ENCODE results near the gene COMTD1. TPM values are rescaled to one million over a fixed set of nuclear protein-coding genes. Genes with fewer than 3 reads are reported as not detected.
"Not testable (repeated sequence)": the region's sequence is repeated elsewhere in the genome, so short reads cannot be mapped to it uniquely, and the experiment has no call there.

Gene COMTD1
- total RNA-seq, 2 experiments from 2014 or later, result 37.7 to 47.2 TPM

DNA sequence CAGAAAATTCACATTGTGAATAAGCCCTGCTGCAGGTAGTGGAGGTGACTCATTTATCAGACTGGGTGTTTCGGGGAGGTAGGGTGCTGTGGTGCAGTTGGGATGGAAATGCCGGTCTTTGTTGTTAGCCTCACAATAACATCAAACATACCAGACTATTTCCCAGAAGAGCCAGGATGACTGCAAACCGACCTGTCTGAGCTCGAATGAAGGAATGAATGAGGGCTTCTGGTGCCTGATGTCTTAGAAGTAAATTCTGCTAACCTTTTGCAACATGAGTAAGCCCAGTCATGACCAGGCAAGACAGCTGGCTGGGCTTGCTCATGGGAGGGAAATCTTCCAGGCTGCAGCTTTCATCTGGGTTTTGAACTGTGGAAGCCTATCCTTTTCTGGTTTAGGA is 27.6 kb downstream of the COMTD1 start:
- Histone ChIP-seq H3K4me1 (ENCODE audit: insufficient read depth, low read length, poor library complexity, severe bottlenecking) (peaks cover 19% of the 10 kb centered on the region), H3K36me3 (ENCODE audit: insufficient read depth, low read length) (peaks cover 22% of the 10 kb centered on the region), H3K9me3 (ENCODE audit: low read length) (no peaks in the 10 kb centered on the region), H2AFZ (ENCODE audit: low read length) (no peak overlapping the region), H3K9me2 (ENCODE audit: insufficient read depth, low read length) (no peaks in the 10 kb centered on the region), H3K27ac (ENCODE audit: low read depth, low read length, poor library complexity, severe bottlenecking) (no peak overlapping the region), H3K4me3 (ENCODE audit: low read depth, low read length, poor library complexity, severe bottlenecking) (no peak overlapping the region), H3K79me2 (ENCODE audit: insufficient read depth, low read depth, low read length) (peaks cover 25% of the 10 kb centered on the region), H3K4me2 (ENCODE audit: low read length) (no peak overlapping the region), H4K20me1 (ENCODE audit: insufficient read depth, low read length) (peaks cover 7% of the 10 kb centered on the region; the same call in 1 of the 2 replicates)
- TF ChIP-seq, protein P1, sequence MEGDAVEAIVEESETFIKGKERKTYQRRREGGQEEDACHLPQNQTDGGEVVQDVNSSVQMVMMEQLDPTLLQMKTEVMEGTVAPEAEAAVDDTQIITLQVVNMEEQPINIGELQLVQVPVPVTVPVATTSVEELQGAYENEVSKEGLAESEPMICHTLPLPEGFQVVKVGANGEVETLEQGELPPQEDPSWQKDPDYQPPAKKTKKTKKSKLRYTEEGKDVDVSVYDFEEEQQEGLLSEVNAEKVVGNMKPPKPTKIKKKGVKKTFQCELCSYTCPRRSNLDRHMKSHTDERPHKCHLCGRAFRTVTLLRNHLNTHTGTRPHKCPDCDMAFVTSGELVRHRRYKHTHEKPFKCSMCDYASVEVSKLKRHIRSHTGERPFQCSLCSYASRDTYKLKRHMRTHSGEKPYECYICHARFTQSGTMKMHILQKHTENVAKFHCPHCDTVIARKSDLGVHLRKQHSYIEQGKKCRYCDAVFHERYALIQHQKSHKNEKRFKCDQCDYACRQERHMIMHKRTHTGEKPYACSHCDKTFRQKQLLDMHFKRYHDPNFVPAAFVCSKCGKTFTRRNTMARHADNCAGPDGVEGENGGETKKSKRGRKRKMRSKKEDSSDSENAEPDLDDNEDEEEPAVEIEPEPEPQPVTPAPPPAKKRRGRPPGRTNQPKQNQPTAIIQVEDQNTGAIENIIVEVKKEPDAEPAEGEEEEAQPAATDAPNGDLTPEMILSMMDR (conservative IDR thresholded peaks at IDR 0.05; ENCODE audit: low read length), result no peak
- no peak for TF ChIP-seq EZH2phosphoT487 (IDR thresholded peaks at IDR 0.05; ENCODE audit: borderline replicate concordance, low read depth, low read length)
- intact Hi-C loops (cut with micrococcal nuclease; ENCODE audit: unreplicated experiment), result no loop called here
- no TSS peak for BruUV-seq (replicated peaks)
- ChIA-PET POLR2A (no interaction called here), CTCF (ENCODE audit: unreplicated experiment) (no interaction called here)
- no peak for DNase-seq (ENCODE audit: low spot score)

DNA sequence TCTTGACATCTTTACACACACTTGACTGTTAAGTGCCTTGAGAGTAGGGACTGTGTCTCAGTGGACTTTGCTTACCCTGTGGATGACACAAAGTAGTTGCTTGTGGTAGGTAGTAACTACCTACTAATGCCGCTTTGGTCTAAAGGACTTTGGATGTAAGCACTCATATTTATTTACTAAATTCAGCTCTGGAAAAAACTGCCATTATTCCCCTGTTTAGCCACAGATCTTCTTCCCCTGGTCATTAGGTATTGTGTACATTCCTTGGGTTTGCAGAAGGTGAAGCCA is 28.0 kb downstream of the COMTD1 start:
- BruUV-seq (replicated peaks), result no TSS peak
- peaks cover 18% of the 10 kb centered on the region for H3K36me3 ChIP-seq (ENCODE audit: insufficient read depth, low read length)
- no peaks in the 10 kb centered on the region for H3K9me2 ChIP-seq (ENCODE audit: insufficient read depth, low read length)
- ChIA-PET POLR2A (no interaction called here), CTCF (ENCODE audit: unreplicated experiment) (no interaction called here)
- H3K9me3 ChIP-seq (ENCODE audit: low read length), result no peaks in the 10 kb centered on the region
- intact Hi-C loops (cut with micrococcal nuclease; ENCODE audit: unreplicated experiment), result no loop called here
- H3K4me2 ChIP-seq (ENCODE audit: low read length), result no peak overlapping the region
- no peak overlapping the region for H3K4me3 ChIP-seq (ENCODE audit: low read depth, low read length, poor library complexity, severe bottlenecking)
- peaks cover 19% of the 10 kb centered on the region for H3K4me1 ChIP-seq (ENCODE audit: insufficient read depth, low read length, poor library complexity, severe bottlenecking)
- H2AFZ ChIP-seq (ENCODE audit: low read length), result no peak overlapping the region
- H3K27ac ChIP-seq (ENCODE audit: low read depth, low read length, poor library complexity, severe bottlenecking), result no peak overlapping the region
- DNase-seq (ENCODE audit: low spot score), result no peak
- peaks cover 7% of the 10 kb centered on the region; the same call in 1 of the 2 replicates for H4K20me1 ChIP-seq (ENCODE audit: insufficient read depth, low read length)
- TF ChIP-seq, protein P1 (conservative IDR thresholded peaks at IDR 0.05; ENCODE audit: low read length), result no peak
- TF ChIP-seq EZH2phosphoT487 (IDR thresholded peaks at IDR 0.05; ENCODE audit: borderline replicate concordance, low read depth, low read length), result no peak
- H3K79me2 ChIP-seq (ENCODE audit: insufficient read depth, low read depth, low read length), result peaks cover 21% of the 10 kb centered on the region

DNA sequence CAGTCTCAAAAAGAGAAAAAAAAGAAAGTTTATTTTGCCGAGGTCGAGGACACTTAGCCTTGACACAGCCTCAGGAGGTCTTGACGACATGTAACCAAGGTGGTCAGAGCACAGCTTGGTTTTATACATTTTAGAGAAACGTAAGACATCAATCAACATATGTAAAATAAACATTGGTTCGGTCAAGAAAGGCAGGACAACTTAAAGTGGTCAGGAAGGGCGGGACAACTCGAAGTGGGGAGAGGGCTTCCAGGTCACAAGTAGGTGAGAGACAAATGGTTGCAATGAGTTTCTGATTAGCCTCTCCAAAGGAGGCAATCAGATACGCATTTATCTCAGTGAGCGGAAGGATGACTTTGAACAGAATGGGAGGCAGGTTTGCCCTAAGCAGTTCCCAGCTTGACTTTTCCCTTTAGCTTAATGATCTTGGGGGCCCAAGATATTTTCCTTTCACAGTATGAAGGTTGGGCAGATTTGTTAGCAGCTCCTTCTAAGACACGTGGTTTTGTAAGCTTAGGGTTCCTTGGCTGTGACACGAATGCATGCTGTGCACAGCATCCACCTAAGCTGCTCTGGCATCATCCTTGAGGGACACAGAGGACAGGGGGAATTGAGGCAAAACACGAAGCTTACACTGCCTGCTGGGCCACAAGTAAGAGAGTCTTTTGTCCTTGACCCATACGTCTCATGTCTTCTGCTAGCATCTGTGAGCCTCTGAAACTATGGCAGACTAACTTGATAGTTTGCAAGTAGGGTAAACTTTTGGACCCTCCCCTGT is 28.5 kb downstream of the COMTD1 start:
- H3K9me3 ChIP-seq (ENCODE audit: low read length), result no peaks in the 10 kb centered on the region
- peaks cover 15% of the 10 kb centered on the region for H3K4me1 ChIP-seq (ENCODE audit: insufficient read depth, low read length, poor library complexity, severe bottlenecking)
- peaks cover 7% of the 10 kb centered on the region; the same call in 1 of the 2 replicates for H4K20me1 ChIP-seq (ENCODE audit: insufficient read depth, low read length)
- intact Hi-C loops (cut with micrococcal nuclease; ENCODE audit: unreplicated experiment), result no loop called here
- peaks cover 13% of the 10 kb centered on the region for H3K36me3 ChIP-seq (ENCODE audit: insufficient read depth, low read length)
- H3K9me2 ChIP-seq (ENCODE audit: insufficient read depth, low read length), result no peaks in the 10 kb centered on the region
- ChIA-PET POLR2A (interaction anchor here (0.6 kb wide), 1 partner anchor 9 kb away, joined by 5 read pairs; no protein-coding TSS in a partner anchor), CTCF (ENCODE audit: unreplicated experiment) (no interaction called here)
- no peak overlapping the region for H2AFZ ChIP-seq (ENCODE audit: low read length)
- H3K27ac ChIP-seq (ENCODE audit: low read depth, low read length, poor library complexity, severe bottlenecking), result no peak overlapping the region
- no peak overlapping the region for H3K4me3 ChIP-seq (ENCODE audit: low read depth, low read length, poor library complexity, severe bottlenecking)
- H3K4me2 ChIP-seq (ENCODE audit: low read length), result no peak overlapping the region
- no peak for TF ChIP-seq EZH2phosphoT487 (IDR thresholded peaks at IDR 0.05; ENCODE audit: borderline replicate concordance, low read depth, low read length)
- TF ChIP-seq, protein P1 (conservative IDR thresholded peaks at IDR 0.05; ENCODE audit: low read length), result no peak
- no peak for DNase-seq (ENCODE audit: low spot score)
- H3K79me2 ChIP-seq (ENCODE audit: insufficient read depth, low read depth, low read length), result peaks cover 16% of the 10 kb centered on the region
- no TSS peak for BruUV-seq (replicated peaks)

DNA sequence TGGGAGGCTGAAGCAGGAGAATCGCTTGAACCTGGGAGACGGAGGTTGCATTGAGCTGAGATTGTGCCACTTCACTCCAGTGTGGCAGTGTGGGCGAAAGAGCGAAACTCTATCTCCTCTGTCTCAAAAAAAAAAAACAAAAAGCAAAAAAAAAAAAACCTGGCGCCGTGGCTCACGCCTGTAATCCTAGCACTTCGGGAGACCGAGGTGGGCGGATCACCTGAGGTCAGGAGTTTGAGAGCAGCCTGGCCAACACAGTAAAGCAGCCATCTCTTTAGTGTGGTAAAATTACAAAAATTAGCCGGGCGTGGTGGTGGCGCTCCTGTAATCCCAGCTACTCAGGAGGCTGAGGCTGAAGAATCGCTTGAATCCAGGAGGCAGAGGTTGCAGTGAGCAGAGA is 29.1 kb downstream of the COMTD1 start:
- H3K4me1 ChIP-seq (ENCODE audit: insufficient read depth, low read length, poor library complexity, severe bottlenecking); H3K4me2 ChIP-seq (ENCODE audit: low read length); H3K9me2 ChIP-seq (ENCODE audit: insufficient read depth, low read length); DNase-seq (ENCODE audit: low spot score); H3K9me3 ChIP-seq (ENCODE audit: low read length); BruUV-seq (replicated peaks); H3K36me3 ChIP-seq (ENCODE audit: insufficient read depth, low read length); intact Hi-C loops (cut with micrococcal nuclease; ENCODE audit: unreplicated experiment); CTCF ChIA-PET (ENCODE audit: unreplicated experiment); H3K79me2 ChIP-seq (ENCODE audit: insufficient read depth, low read depth, low read length); H3K27ac ChIP-seq (ENCODE audit: low read depth, low read length, poor library complexity, severe bottlenecking); H2AFZ ChIP-seq (ENCODE audit: low read length); H4K20me1 ChIP-seq (ENCODE audit: insufficient read depth, low read length); POLR2A ChIA-PET; H3K4me3 ChIP-seq (ENCODE audit: low read depth, low read length, poor library complexity, severe bottlenecking): not testable (repeated sequence)
